Natural killer cell (primary cell): ENCODE data around the gene RHEBL1. TPM values are rescaled to one million over a fixed set of nuclear protein-coding genes. Genes with fewer than 3 reads are reported as not detected.

Experiments
- ATAC-seq, 3 donors: fragments of 150-1000 bp in 2 of 3; fragments of 200-7000 bp in 1 of 3; cut with Tn5 transposase; 1 replicate in 1 of 3; 2 replicates in 2 of 3; pipeline ENCODE4 v1.10.0; 2021; ENCODE audit warnings: mild to moderate bottlenecking in 2 of 3, moderate library complexity in 2 of 3
- DNase-seq, 2 donors: peaks; one replicate each; pipeline versions ENCODE4 v3.0.0 to v3.0.0-alpha.2; 2013 to 2021; ENCODE audit warnings: mixed read lengths in 1 of 2
- H3K27ac ChIP-seq: one replicate; pipeline ENCODE4 v1.5.1; 2013; ENCODE audit warnings: mild to moderate bottlenecking, low read length
- H3K27me3 ChIP-seq: one replicate; pipeline ENCODE4 v1.6.1; 2013; ENCODE audit warnings: low read length; ENCODE audit not compliant: control insufficient read depth, insufficient read depth
- H3K36me3 ChIP-seq: one replicate; pipeline ENCODE4 v1.6.1; 2013; ENCODE audit warnings: low read length; ENCODE audit not compliant: control insufficient read depth, insufficient read depth
- H3K4me1 ChIP-seq: one replicate; pipeline ENCODE4 v1.6.1; 2013; ENCODE audit warnings: low read length; ENCODE audit not compliant: control insufficient read depth, insufficient read depth
- H3K4me3 ChIP-seq: one replicate; pipeline ENCODE4 v1.5.1; 2013; ENCODE audit warnings: low read length
- H3K9me3 ChIP-seq: one replicate; pipeline ENCODE4 v1.6.1; 2013; ENCODE audit warnings: low read length; ENCODE audit not compliant: control insufficient read depth, insufficient read depth
- H3K27ac Mint-ChIP-seq, 2 donors: one replicate each; pipeline ENCODE4 v1.8.0; 2022; ENCODE audit warnings: mild to moderate bottlenecking in 2 of 2, mixed read lengths in 2 of 2, moderate library complexity in 1 of 2
- H3K27me3 Mint-ChIP-seq, 2 donors: one replicate each; pipeline ENCODE4 v1.8.0; 2022; ENCODE audit warnings: low read depth in 2 of 2, mixed read lengths in 2 of 2
- H3K36me3 Mint-ChIP-seq: one replicate; pipeline ENCODE4 v1.8.0; 2022; ENCODE audit warnings: mixed read lengths
- H3K4me1 Mint-ChIP-seq, 2 donors: one replicate each; pipeline ENCODE4 v1.8.0; 2022; ENCODE audit warnings: mixed read lengths in 2 of 2
- H3K4me3 Mint-ChIP-seq: one replicate; pipeline ENCODE4 v1.8.0; 2022; ENCODE audit warnings: mild to moderate bottlenecking, moderate library complexity, mixed read lengths
- H3K9me3 Mint-ChIP-seq, 2 donors: one replicate each; pipeline ENCODE4 v1.8.0; 2022; ENCODE audit warnings: mixed read lengths in 2 of 2
- WGBS: methylation state at CpG from one replicate; pipeline ENCODE4 v1.1.7; 2013; ENCODE audit warnings: missing lambda C conversion rate; ENCODE audit not compliant: insufficient coverage; 5-methylcytosine and 5-hydroxymethylcytosine counted together
- intact Hi-C: fragments of 100-400 bp; cut with micrococcal nuclease; formaldehyde crosslinking; loops from one replicate; pipeline ENCODE4 v1.14.2; 2022
- total RNA-seq, 4 donors: library from RNA; stranded (reverse); fragments of 120-200 nt in 1 of 4; gene quantifications; one replicate each; pipeline versions ENCODE4 v1.2.3 to v1.2.4, GENCODE V29; 2013 to 2022
- TF ChIP-seq, protein P1 (sequence below): fragments of 200-600 bp; IDR thresholded peaks from one replicate; pipeline ENCODE4 v1.8.0; 2022; ENCODE audit warnings: antibody characterized with exemption

Gene RHEBL1
- total RNA-seq, 3 donors from 2014 or later (not counting 1 experiment from before 2014, with no cell fraction given), result 6.3 to 11.6 (median 11.1) TPM

- peaks cover 73% of the 10 kb centered on the region for H3K36me3 ChIP-seq
- Mint-ChIP-seq H3K9me3 (no peaks in the 10 kb centered on the region), H3K36me3 (no peaks in the 10 kb centered on the region), H3K27ac (no peak overlapping the region), H3K4me1 (no peaks in the 10 kb centered on the region), H3K27me3 (no peaks in the 10 kb centered on the region), H3K4me3 (no peak overlapping the region)
- ATAC-seq (no peak), DNase-seq (no peak)
- H3K9me3 ChIP-seq, result no peaks in the 10 kb centered on the region
- TF ChIP-seq, protein P1, sequence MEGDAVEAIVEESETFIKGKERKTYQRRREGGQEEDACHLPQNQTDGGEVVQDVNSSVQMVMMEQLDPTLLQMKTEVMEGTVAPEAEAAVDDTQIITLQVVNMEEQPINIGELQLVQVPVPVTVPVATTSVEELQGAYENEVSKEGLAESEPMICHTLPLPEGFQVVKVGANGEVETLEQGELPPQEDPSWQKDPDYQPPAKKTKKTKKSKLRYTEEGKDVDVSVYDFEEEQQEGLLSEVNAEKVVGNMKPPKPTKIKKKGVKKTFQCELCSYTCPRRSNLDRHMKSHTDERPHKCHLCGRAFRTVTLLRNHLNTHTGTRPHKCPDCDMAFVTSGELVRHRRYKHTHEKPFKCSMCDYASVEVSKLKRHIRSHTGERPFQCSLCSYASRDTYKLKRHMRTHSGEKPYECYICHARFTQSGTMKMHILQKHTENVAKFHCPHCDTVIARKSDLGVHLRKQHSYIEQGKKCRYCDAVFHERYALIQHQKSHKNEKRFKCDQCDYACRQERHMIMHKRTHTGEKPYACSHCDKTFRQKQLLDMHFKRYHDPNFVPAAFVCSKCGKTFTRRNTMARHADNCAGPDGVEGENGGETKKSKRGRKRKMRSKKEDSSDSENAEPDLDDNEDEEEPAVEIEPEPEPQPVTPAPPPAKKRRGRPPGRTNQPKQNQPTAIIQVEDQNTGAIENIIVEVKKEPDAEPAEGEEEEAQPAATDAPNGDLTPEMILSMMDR, result no peak
- H3K4me1 ChIP-seq, result no peaks in the 10 kb centered on the region
- 97% methylated on average over 3 of the region's 4 CpGs for WGBS
- no peak overlapping the region for H3K27ac ChIP-seq
- H3K27me3 ChIP-seq, result no peaks in the 10 kb centered on the region
- intact Hi-C loops, result no loop called here
- H3K4me3 ChIP-seq, result no peak overlapping the region
Observed at GRCh38 chr12:49025463-49025862, 44.3 kb downstream of the RHEBL1 start.

DNA sequence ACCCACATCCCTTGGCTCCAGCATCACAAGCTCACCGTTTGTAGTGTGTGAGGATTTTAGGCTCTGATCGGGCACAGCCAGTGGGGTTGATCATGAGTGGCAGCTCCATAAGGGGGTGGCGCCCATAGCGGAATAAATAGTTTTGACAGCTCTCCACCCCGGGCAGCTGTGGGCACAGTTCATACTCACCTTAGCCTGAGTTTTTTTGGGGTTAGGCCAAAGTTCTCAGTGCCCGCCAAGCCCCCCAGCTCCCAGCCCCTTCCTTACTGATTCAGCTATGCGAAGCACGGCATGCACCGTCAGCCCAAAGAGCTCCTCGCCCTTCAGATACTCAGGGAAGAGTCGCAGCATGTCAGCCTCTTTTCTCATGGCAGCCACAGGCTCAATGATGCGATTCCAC lies 45.2 kb downstream of the RHEBL1 start:
- Histone ChIP-seq H3K36me3 (peaks cover 70% of the 10 kb centered on the region), H3K4me3 (no peak overlapping the region), H3K27ac (no peak overlapping the region), H3K4me1 (peaks cover 4% of the 10 kb centered on the region), H3K9me3 (no peaks in the 10 kb centered on the region), H3K27me3 (no peaks in the 10 kb centered on the region)
- H3K4me3 Mint-ChIP-seq, result no peak overlapping the region
- TF ChIP-seq, protein P1, result no peak
- no peak for ATAC-seq
- WGBS, result 98% methylated on average over 11 of the region's 12 CpGs
- H3K9me3 Mint-ChIP-seq, result no peaks in the 10 kb centered on the region
- no peaks in the 10 kb centered on the region for H3K27me3 Mint-ChIP-seq
- no peak for DNase-seq
- peak overlapping the region; percentile 49 to 79 for H3K27ac Mint-ChIP-seq
- intact Hi-C loops, result no loop called here
- no peaks in the 10 kb centered on the region for H3K36me3 Mint-ChIP-seq
- peaks cover 0 to 5% of the 10 kb centered on the region in 2 donors for H3K4me1 Mint-ChIP-seq

DNA sequence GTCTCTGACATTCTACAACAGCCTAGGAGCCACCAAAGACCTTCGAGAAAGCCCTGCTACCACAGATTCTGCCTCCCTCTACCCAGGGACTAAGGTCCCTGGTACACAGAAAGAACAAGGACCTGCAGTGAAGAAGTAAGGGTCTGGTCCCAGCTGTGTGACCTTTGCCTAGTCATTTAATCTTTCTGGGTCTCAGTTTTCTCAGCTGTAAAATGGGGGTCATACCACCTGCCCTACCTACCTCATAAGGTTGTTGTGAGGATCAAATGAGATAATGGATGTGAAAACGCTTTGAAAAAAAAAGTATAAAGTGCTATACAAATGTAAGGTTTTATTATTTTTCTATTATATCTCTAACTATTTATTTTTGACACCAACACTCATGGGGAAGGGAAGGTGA lies 46.0 kb downstream of the RHEBL1 start:
- no peak for ATAC-seq
- Histone ChIP-seq H3K27ac (no peak overlapping the region), H3K4me3 (no peak overlapping the region), H3K9me3 (no peaks in the 10 kb centered on the region), H3K4me1 (peaks cover 11% of the 10 kb centered on the region), H3K27me3 (no peaks in the 10 kb centered on the region), H3K36me3 (peaks cover 66% of the 10 kb centered on the region)
- Mint-ChIP-seq H3K27ac (peak overlapping the region; percentile 79 to 98), H3K4me1 (peaks cover 0 to 12% of the 10 kb centered on the region in 2 donors), H3K27me3 (no peaks in the 10 kb centered on the region), H3K4me3 (no peak overlapping the region), H3K36me3 (no peaks in the 10 kb centered on the region), H3K9me3 (no peaks in the 10 kb centered on the region)
- intact Hi-C loops, result no loop called here
- 100% methylated on average over 1 of the region's 2 CpGs for WGBS
- TF ChIP-seq, protein P1, result no peak
- DNase-seq, result no peak

- intact Hi-C loops, result no loop called here
- Histone ChIP-seq H3K27me3 (no peaks in the 10 kb centered on the region), H3K36me3 (peaks cover 55% of the 10 kb centered on the region), H3K9me3 (no peaks in the 10 kb centered on the region), H3K27ac (no peak overlapping the region), H3K4me3 (no peak overlapping the region), H3K4me1 (peaks cover 16% of the 10 kb centered on the region)
- Mint-ChIP-seq H3K4me3 (peak overlapping the region; percentile 13), H3K27me3 (no peaks in the 10 kb centered on the region), H3K9me3 (no peaks in the 10 kb centered on the region), H3K36me3 (no peaks in the 10 kb centered on the region), H3K27ac (peak overlapping the region; percentile 79 to 98), H3K4me1 (peaks cover 6 to 23% of the 10 kb centered on the region in 2 donors)
- ATAC-seq, result no peak
- TF ChIP-seq, protein P1, result no peak
- WGBS, result 96% methylated on average over 15 of the region's 15 CpGs
- DNase-seq, result no peak
Observed at GRCh38 chr12:49022558-49023178, 47.1 kb downstream of the RHEBL1 start.
